Measurements from ENCODE around the gene PLEKHG5.

Gene PLEKHG5

GRCh38 chr1:6491966-6492365, 499 bp upstream of the PLEKHG5 start:
- TF ChIP-seq CTCF (IDR thresholded peaks at IDR 0.05) = no peak

DNA sequence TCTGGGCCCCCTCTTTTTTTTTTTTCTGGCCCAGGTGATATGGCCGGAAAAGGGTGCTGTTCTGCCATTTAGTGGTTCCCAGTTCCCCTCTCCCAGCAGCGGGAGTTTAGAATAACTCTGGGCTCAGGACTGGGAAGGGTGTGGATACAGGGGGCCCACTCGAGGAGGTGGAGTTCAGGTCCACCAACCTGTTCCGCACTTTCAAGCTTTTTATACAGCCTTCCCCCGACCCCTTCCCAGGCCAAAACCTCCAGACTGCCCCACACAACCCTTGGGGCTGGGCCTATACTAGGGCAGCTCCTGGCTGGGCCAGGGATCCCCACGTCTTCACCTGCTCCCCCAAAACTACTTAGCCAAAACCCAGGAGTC, 402 bp downstream of the PLEKHG5 start:
- TF ChIP-seq CTCF (IDR thresholded peaks at IDR 0.05) = no peak

GRCh38 chr1:6490181-6491080, 1.0 kb downstream of the PLEKHG5 start:
- TF ChIP-seq CTCF (IDR thresholded peaks at IDR 0.05) = 0 out of 2 replicates have a peak, but pooled peaks have one; percentile 5

GRCh38 chr1:6489799-6490180, 1.7 kb downstream of the PLEKHG5 start:
- TF ChIP-seq CTCF (IDR thresholded peaks at IDR 0.05) = peak; percentile 95

- no peak for TF ChIP-seq CTCF (IDR thresholded peaks at IDR 0.05)
Measured at GRCh38 chr1:6489383-6489765, 2.1 kb downstream of the PLEKHG5 start.

- no peak for TF ChIP-seq CTCF (IDR thresholded peaks at IDR 0.05)
Measured at GRCh38 chr1:6488602-6489382, 2.7 kb downstream of the PLEKHG5 start.

DNA sequence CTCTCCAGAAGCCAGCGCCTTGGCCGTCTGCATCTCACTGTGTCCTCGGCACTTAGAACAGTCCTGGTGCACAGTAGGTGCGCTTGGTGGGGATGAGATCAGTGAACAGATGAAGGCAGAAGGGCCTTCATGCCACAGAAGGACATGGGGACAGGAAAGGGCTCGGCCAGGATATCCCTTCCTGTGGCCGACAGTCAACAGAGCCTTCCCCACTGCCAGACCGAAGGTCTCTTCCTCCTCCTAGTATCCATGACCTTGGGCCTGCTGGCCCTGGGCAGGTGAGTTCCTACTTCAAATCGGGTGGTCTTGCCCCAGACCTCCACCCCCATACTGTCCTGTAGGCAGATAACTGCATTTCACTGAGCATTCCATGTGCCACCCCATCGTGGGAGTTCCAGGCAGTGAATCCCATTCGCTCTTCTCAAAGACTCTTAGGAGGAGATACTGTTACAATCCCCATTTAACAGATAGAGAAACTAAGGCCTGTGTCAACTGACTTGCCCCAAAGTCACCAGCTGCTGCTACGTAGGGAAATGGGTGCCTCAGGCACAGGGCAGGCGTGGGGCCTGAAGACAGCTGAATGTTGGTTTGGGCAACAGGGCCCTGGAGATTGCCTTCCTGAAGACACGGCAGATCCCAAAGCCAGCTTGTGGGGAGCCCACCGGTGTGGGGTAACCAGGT, 3.5 kb downstream of the PLEKHG5 start:
- TF ChIP-seq CTCF (IDR thresholded peaks at IDR 0.05) = no peak

All from LNCAP (cell line).